GM18867 (cell line): Measurements from ENCODE around the gene KIAA1755.

Experiments
- ATAC-seq: cut with Tn5 transposase; IDR thresholded peaks from one replicate; pipeline ENCODE4 v1.9.1; 2021; ENCODE audit warnings: mild to moderate bottlenecking, moderate library complexity; ENCODE audit not compliant: unreplicated experiment

Gene KIAA1755, protein sequence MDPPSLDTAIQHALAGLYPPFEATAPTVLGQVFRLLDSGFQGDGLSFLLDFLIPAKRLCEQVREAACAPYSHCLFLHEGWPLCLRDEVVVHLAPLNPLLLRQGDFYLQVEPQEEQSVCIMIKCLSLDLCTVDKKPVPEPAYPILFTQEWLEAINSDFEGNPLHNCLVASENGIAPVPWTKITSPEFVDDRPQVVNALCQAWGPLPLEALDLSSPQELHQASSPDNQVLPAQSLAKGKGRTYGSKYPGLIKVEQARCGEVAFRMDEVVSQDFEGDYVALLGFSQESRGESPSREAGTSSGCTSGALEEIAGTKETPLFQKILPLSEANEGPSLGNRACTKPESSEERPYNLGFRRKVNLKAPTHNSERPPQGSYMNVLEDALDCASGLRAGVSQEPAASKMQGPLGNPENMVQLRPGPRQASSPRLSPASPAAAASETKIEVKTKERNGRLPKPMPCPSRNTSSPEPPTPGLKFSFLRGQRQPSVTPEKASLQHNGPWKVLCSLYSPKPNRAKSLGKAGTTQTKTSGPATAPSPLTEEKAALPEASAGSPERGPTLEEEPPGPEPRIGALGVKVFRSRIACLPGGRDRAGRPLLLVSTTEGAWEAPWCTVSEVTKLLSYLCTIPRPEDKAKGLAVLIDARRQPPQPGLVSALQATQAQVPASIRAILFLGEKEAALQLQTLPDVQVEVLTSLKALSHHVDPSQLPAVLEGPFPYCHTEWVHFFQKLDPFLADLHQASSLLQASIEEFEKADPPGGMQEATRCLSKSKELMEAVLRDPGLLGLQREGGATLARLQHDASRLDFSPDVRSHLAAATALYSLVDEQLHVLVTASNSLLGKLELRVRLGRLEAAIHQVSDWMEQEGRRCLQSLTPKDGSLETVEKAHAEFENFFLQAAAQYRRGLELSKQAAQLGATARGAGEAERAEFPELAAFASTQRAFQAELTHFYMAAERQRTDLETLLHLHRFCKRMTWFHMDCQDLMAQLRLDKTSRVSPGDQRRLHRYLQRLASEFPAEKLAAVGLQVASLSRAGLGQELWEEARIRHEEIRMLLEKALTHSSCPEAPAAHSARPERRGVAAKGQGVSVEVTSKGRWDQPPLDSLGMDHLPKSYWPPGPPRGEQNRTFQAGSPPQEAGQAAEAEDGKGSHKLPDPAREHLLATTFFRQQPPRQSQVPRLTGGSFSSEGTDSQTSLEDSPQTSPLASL

GRCh38 chr20:38260378-38261053 lies at the start of gene KIAA1755:
TSS of gene KIAA1755 (minus strand) at chr20:38260735. CDS start at chr20:38260500, 235 bp downstream.
- no peak for ATAC-seq

DNA sequence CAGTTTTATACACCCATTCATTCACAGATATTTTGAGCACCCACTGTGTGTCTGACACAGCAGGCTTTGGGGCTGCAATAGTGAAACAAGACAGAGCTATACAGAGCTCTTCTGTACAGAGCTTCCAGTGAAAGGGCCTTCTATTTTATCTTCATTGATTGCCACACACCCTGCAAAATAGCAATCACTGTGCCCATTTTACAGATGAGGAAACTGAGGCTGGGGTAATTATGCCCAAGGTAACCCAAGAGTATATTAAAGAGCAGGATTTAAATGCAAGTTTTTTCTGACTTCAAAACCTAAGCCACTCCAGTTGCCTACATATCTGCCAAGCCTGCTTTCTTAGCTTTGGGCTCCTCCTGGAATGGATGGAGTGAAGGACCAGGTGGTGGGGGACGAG lies 47.9 kb upstream of the KIAA1755 start:
- no peak for ATAC-seq

GRCh38 chr20:38308047-38308438 lies 47.5 kb upstream of the KIAA1755 start:
- ATAC-seq, result no peak

- ATAC-seq, result no peak
These were observed 47.0 kb upstream of the KIAA1755 start for GRCh38 chr20:38307371-38308046.

- ATAC-seq, result no peak
These were observed 45.8 kb upstream of the KIAA1755 start for GRCh38 chr20:38306379-38306778.

- ATAC-seq, result no peak
These were observed 45.0 kb upstream of the KIAA1755 start for GRCh38 chr20:38305541-38305940.

GRCh38 chr20:38304845-38305447 lies 44.4 kb upstream of the KIAA1755 start:
- no peak for ATAC-seq

DNA sequence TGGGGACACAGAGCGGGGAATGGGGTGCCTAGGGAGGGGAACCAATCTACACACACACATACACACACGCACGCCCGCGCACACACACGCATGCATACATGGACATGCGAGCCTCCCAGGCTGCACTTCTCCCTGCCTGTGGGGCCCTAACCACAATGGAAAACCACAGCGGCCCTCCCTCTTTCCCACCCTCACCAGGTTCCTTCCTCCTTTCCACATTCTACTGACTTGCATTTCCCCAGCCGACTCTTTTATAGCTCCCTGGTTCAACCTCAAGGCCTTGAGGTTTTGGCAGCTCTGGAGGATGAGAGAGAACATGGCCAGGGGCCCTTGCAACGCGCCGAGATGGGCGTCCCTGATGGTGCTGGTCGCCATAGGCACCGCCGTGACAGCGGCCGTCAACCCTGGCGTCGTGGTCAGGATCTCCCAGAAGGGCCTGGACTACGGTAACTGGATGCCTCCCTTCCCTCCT lies 43.4 kb upstream of the KIAA1755 start, which contains the start of gene BPI:
TSS of gene BPI (plus strand) at position 249 of the 472 bp plus-strand sequence. CDS start at position 317, 68 bp downstream.
- no peak for ATAC-seq

GRCh38 chr20:38302786-38303185 lies 42.3 kb upstream of the KIAA1755 start:
- no peak for ATAC-seq

DNA sequence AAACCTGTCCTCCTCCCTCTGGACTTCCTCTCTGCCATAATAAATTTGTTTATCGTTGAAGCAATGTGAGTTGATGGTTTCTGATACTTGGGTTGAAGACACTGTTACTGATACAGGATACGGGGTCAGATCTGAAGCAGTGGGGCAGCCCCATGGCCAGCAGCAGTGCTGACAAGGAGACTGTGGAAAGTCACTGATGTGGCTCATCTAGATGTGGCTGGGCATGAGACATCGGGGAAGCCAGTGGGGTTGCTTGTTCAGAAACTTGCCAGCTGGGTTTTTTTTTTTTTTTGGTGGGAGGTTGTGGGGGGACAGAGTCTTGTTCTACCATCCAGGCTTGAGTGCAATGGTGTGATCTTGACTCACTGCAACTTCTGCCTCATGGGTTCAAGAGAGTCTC lies 40.8 kb upstream of the KIAA1755 start:
- ATAC-seq, result no peak

DNA sequence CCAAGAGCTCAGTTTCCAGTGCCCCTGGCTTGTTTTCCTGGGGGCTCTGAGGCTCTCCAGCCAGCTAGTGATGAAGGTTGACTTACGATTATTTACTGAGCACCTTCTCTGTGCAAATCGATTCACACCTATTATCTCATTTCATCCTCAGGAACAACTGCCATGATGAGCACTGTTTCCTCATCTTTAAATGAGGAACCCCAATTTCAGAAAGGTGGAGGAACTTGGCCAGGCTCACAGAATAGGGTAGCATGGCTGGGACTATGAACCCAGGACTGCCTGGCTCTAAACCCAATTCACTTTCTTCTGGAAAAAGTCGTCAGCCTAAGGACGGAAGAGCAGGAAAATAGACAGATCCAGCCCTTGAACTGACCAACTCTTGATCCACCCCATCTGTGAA lies 39.9 kb upstream of the KIAA1755 start:
- no peak for ATAC-seq

- ATAC-seq, result no peak
These were observed 39.4 kb upstream of the KIAA1755 start for GRCh38 chr20:38299963-38300362.

DNA sequence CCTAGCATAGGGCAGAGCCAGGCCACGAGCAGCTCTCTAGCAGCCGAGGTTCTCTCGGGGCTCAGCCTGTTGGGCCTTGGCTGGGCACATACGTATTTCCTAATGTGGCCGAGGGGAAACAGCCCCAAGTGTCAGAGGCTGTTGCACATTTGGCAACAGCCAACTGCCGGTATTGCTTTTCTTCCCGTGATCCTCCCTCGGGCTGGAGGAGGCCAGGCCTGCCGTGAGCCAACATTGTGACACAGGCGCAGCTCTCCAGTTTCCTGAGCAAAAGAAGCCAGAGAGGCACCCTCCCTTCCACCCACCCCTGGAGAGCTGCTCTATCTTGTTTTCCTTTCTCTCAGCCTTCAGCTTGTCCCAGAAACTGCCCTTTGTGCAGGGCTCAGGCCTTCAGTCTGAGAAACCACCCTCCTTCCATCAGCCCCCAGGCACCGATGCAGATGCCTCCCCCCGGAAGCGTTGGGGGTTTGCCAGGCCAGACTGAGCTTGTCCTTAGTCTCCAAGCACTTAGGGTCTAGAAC lies 38.3 kb upstream of the KIAA1755 start:
- no peak for ATAC-seq

DNA sequence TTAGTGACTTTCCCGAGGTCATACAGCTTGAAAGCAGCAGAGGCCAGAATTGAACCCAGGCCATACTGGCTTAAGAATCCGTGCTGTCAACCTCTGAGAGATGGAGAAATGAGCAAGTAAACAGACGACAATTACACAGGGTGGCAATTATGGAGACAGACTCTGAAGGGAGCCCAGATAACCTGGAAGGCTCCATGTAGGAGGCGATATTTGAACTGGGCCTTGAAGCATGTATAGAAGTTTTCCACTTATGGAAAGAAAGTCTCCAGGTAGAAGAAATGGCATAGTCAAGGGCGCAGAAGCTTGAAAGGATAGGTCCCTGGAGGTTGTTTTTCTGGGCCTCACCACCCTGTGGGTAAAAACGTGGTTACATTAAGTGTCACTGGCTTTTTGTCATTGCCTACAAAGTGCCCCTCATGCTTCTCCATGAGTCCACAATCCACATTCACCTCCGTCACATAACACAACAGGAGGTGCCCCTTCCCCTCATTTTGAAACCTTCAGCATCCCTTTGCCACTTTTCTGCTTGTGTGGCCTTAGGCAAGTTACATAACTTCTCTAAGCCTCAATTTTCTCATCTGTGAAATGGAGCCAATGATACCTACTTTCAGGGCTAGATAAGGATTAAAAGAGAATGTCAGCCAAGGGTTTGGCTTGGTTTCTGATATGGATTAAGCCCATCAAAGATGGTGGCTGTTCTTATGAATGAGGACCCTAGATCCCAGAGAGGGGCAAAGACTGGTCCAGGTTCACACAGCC lies 37.6 kb upstream of the KIAA1755 start:
- no peak for ATAC-seq

- ATAC-seq, result no peak
These were observed 35.9 kb upstream of the KIAA1755 start for GRCh38 chr20:38296433-38296832.

GRCh38 chr20:38295811-38296210 lies 35.3 kb upstream of the KIAA1755 start:
- no peak for ATAC-seq

- ATAC-seq, result no peak
These were observed 33.6 kb upstream of the KIAA1755 start for GRCh38 chr20:38294076-38294591.

GRCh38 chr20:38293491-38294065 lies 33.0 kb upstream of the KIAA1755 start:
- no peak for ATAC-seq
